Measurements from ENCODE around the gene F11. TPM values are rescaled to one million over a fixed set of nuclear protein-coding genes. Genes with fewer than 3 reads are reported as not detected.
A peak's percentile ranks its signal among the peaks of the same experiment; 100 is the strongest.
"Not testable (repeated sequence)": the region's sequence is repeated elsewhere in the genome, so short reads cannot be mapped to it uniquely, and the experiment has no call there.

The F11 gene
- polyA plus RNA-seq (2013, experiment 1 of 2; ENCODE audit: insufficient read length): not detected
- polyA plus RNA-seq (2013, experiment 2 of 2; ENCODE audit: insufficient read length): not detected

DNA sequence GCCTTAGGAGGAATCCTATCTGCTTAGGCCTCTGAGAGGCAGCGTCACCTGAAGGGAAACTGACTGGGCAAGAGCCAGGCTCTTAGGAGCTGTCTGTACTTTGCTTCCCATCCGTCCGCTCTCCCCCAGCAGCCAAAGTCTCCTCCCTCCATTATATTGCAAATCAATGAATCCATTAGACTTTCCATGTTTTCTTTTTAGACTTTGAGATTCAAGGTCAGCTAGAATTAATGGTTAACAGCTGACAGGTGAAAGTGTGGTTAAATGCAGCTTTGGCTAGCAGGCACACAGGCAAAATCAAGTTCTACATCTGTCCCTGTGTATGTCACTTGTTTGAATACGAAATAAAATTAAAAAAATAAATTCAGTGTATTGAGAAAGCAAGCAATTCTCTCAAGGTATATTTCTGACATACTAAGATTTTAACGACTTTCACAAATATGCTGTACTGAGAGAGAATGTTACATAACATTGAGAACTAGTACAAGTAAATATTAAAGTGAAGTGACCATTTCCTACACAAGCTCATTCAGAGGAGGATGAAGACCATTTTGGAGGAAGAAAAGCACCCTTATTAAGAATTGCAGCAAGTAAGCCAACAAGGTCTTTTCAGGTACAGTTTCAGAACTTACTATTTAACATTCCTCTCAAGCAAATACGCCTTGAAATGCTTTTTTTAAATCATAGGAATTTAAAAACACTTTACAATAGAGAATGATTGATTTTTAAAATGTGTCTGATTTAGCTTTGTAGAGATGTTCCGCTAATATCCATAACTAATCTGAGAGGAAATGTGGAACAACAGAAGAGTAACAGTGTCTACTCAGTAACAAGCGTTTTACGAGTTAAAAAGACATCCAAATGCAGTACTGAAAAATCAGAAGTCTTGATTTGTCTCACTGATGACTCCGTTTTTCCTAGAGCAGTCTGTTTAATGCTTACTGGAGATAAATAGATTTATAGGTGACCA is at the start of gene F11:
Gene F11 (plus strand): TSS at position 507 of the 970 bp plus-strand sequence. CDS start 948 bp downstream, outside the sequence.
- DNase-seq: no peak

DNA sequence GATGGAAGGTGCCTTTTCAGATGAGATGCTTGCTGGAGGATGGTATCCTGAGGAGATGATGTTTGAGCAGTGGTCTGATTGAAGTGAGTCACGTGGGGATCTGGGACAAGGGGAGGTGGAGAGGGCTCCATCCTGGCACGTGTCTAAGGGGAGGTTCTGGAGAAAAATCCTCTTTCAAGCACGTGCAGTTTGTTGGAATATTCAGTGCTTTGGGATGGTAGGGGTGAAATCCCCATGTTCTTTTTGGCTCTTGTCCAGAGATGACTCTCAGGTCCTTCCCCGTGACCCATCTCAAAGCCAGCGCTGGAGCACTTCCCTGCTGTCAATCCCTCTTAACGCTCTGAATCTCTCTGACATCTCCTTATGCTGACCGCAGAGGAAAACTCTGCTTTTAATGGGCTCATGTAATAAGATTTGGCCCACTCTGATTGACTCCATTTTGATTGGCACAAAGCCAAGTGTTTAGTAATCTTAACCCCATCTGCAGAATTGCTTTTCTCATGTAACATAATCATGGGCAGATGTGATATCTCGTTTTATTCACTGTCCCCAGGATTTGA is 49.4 kb upstream of the F11 start:
- DNase-seq: peak; percentile 11

DNA sequence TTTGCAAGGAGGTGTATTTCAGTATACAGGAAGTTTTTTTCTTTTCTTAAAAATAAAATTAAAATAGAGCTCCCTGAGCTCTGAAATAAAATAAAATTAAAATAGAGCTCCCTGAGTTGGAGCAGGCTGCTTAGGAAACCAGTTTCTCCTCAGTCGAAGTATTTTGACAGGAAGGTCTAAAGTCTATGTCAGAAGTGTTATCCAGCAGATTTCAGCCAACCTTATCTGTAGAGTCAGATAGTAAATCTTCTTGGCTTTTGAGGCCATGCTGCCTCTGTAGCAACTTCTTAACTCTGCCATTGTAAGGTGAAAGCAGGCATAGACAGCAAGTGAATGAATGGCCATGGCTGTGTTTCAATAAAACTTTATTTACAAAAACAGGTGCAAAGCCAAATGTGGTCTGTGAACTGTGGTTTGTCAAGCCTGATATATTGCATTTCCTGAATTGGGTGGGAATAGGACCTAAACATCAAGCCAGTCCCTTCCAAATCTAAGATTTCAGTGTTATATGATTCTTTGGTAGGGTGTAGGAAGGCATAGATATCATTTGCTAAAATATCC is 48.2 kb upstream of the F11 start:
- no peak for DNase-seq

DNA sequence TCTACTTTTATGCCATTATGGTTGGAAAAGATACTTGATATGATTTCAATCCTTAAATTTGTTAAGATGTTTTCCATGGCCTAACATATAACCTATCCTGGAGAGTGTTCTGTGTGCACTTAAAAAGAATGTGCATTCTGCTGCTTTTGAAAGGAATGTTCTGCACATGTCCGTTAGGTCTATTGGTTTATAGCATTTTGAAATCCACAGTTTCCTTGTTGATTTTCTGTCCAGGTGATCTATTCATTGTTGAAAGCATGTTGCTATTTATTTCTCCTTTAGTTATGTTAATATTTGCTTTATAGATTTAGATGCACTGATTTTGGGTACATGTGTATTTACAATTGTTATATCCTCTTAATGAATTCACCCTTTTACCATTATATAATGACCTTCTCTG is 44.4 kb upstream of the F11 start:
- DNase-seq: no peak

DNA sequence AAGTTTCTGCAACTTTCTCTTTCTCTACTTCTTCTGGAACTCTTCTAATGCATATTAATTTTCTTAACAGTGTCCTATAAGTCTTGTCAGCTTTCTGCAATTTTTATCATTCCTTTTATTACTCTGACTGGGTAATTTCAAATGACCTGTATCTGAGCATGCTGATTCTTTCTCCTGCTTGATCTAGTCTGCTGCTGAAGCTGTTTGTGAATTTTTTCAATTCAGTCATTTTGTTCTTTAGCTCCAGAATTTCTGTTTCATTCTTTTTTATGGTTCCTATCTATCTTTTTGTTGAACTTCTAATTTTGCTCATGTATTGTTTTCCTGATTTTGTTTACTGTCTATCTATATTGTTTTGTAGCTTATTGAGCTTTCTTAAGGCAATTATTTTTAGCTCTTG is 40.1 kb upstream of the F11 start:
- DNase-seq: no peak

DNA sequence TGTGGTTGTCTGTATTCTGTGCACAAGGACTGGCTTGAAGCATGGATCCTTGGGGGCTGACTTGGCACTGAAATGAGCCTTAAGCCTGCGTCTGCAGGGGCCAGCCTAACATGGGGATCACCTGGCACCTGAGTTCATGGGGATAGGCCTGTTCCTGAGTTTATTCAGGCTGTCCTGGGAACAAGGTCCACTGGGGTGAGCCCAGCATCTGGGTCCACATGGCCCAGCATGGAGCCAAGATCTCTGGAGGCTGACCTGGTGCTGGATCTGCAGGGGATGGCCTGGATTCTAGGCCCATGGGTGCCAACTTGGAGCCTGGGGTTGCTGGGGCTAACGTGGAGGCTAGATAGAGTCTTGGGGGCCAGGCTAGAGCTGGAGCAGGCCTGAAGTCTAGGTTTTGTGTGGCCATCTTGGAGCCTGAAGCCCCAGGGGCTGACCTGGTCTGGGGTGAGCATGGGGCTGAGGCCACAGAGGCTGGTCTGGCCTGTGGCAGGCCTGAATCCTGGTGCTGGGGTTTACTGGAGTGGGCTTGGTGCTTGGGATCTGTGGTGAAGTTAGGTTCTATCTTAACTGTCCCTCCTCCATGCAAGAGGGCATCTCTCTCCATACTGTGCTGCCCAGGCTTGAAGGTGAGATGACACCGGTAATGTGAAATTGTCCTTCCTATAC is 39.3 kb upstream of the F11 start:
- DNase-seq: no peak

DNA sequence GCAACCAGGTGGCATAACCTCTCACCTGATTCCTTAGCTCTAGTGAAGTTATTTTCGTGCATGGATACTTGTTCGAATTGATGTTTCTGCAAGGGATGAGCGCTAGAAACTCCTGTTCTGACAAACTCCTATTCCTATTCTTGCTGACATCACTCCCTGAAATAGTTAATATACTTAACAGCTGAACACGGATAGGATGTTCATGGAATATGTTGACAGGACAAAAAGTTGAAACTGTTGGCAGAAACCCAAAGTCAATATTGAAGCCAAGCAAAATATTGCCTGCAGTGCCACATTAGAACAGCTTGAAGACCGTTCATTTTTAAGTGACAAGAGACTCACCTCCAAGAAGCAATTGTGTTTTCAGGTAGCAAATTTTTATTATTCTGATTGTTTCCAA is 38.8 kb upstream of the F11 start, which contains the start of gene KLKB1:
Gene KLKB1 (plus strand): TSS at position 287 of the 400 bp plus-strand sequence. CDS start 689 bp downstream, outside the sequence.
- peak; percentile 16 for DNase-seq

DNA sequence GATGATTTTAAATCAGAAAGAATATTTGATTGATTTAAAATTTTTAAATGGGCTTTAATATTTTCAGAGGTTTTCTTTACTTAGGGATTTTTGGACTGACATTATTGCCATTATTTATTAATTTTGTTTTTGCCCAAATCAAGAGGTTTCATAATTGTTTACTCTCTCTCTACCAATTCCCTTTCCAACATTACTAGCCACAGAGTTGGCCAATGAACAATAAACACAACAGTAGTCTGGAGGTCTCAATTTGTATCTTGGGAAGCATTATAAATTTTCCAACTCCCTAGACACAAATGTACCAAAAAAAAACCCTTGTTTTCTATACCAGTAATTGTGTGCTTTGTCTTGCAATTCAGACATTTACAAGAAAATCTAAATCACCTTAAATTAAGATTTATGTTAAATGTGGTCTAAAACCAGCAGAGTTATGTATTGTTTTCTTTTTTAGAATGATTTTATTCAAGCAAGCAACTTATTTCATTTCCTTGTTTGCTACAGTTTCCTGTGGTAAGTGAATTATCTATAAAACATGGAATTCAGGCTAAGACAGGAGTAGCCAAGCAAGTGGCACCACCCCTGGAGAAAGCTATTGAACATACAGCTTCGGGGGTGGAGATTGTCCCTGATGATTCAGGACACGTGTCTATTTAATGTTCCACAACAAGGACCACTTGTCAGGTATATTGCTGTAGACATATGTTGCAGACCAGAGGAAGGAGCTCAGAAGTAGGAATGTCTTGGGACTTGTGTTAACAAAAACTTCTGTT is 38.1 kb upstream of the F11 start:
- DNase-seq: no peak

DNA sequence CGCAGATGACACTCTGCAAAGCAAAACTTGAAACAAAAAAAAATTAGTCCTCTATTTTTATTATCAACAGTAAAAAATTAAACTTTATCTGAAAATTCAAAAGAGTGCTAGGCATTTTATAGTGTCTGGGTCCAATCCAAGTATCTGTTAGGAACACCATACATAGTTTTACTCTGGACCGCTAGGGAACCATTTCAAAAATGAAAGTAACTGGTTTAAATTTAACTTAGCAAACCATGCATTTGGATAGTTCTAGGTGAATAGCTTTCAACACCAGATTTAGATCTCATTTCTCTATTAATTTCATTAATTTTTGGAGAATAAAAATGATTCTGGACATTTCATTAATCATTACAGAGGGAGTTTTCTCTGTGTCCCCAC is 37.5 kb upstream of the F11 start:
- no peak for DNase-seq

DNA sequence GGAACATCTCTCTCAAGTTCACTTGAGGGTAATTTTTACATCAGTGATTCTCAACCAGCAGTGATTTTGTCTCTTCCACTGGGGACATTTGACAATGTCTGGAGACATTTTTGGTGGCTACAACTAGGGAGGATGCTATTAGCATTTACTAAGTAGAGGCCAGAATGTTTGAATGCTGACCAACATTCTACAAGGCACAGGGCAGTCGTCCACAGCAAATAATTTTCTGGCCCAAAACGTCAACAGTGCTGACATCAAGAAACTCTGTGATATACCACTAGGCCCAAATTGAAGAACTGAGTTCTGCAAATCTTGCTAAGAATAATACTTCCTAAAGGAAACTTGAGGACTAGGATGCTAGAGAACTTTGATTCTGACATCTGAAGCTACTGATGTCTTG is 31.6 kb upstream of the F11 start:
- no peak for DNase-seq

DNA sequence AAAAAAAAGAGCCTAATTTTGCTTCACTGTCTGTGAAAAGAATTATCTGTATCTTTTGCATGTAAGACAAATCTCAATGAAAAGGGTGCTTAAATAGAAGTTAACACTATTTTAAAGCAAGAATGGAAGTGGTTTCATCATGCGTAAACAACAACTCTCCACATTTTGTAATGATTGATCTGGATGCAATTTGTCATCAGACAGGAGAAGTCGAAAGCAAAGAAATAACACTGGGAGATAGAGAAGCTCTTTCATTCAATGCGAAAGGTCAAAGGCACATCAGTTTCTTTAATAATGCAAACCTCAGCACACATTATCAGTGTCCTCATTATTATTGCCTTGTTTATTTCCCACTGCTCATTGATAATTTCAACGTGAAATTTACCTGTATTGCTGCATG is 29.9 kb upstream of the F11 start:
- DNase-seq: no peak

DNA sequence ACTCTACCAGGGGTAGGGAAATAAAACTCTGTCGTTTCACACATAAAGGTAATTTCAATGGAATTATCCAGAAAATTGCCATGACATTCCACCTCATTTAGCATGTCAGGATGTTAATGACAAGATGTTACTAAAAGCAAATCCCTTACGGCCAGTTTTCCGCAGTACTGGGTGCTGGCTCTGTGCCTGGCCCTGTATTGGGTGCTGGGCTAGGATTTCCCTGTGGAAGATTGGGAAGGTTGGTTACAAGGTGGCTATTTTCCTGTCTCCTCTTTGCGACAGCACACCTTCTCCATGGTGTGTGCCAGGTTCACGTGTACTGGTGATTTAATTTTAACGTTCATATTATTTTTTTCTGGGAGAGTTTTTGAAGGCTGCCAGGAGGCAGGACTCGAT is 25.5 kb upstream of the F11 start:
- DNase-seq: no peak

DNA sequence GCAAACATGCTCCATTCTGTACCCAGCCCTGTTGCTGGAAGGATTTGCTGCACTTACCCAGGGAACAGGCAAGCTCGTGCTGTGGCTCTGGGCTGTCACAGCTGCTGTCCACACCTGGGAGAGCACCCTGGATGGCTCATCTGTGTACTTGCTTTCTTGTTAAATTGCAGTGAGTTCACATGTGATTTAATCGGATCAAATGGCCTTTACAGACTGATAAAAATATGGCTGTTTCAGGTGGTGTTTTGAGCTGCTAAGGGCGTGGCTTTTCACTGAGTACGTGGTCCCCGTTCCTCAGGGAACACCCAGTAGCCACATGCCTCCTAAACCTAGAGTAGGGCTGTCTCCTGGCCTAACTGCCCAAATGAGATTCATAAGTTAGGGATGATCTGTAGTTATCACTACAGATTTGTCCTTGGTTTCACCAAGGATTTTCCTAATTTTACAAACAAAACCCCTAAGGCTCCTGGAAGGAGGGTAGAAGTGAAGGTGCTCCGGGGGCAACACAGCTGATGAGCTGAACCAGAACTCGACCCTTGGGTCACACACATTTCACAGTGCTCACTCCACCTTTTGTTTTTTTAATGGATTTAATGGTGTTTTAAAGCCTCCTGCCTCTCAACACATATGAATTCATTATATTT is 25.0 kb upstream of the F11 start:
- no peak for DNase-seq

DNA sequence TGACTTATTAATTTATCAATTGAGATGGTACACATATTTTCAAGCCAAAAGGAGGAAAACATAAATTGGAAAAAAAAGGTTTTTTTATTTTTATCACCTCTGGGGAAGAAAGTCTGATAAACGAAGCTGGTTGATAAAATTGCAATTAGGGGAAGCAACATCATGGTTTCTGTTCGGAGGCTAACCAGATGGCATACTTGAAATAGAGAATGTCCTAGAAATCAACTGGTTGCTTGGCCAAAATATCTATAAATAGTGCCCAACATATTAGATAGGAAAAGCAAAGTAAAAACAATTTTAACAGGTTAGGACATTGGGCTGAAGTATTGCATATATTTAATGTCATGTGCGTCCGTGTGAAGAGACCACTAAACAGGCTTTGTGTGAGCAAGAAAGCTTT is 24.4 kb upstream of the F11 start:
- no peak for DNase-seq

DNA sequence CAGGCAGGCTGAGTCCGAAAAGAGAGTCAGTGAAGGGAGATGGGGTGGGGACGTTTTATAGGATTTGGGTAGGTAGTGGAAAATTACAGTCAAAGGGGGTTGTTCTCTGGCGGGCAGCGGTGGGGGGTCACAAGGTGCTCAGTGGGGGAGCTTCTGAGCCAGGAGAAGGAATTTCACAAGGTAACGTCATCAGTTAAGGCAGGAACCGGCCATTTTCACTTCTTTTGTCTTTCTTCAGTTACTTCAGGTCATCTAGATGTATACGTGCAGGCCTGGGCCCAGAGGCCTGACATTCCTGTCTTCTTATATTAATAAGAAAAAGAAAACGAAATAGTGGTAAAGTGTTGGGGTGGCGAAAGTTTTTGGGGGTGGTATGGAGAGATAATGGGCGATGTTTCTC is 24.0 kb upstream of the F11 start:
- DNase-seq: not testable (repeated sequence)

DNA sequence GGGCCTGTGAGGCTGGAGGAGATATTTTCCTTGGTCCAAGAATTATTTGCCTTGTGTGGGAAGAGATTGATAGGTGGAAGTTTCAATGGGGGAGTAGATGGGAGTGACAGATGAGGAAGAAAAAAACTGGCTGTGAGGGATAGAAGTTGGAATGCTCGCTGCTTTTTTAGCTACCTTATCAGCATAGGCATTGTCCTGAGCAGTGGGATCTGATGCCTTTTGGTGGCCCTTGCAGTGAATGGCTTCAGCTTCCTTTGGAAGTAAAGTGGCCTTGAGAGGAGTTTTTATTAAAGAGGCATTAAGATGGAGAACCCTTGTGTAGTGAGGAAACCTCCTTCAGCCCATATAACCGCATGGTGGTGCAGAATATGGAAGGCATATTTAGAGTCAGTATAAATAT is 22.7 kb upstream of the F11 start:
- DNase-seq: no peak

DNA sequence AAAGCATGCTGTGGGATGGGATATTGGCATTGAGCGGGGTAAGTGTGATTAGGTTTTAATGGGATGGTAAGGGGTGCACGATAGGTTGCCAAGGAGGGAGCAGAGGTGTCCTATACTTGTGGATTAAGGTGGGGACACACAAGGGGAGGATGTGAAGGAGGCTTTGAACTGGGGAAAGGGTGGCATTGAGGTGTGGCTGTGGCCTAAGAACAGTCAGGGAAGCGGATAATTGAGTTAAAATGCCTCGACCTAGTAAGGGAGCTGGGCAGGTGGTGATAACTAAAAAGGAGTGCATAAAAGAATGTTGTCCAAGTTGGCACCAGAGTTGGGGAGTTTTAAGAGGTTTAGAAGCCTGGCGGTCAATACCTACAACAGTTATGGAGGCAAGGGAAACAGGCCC is 21.2 kb upstream of the F11 start:
- no peak for DNase-seq

DNA sequence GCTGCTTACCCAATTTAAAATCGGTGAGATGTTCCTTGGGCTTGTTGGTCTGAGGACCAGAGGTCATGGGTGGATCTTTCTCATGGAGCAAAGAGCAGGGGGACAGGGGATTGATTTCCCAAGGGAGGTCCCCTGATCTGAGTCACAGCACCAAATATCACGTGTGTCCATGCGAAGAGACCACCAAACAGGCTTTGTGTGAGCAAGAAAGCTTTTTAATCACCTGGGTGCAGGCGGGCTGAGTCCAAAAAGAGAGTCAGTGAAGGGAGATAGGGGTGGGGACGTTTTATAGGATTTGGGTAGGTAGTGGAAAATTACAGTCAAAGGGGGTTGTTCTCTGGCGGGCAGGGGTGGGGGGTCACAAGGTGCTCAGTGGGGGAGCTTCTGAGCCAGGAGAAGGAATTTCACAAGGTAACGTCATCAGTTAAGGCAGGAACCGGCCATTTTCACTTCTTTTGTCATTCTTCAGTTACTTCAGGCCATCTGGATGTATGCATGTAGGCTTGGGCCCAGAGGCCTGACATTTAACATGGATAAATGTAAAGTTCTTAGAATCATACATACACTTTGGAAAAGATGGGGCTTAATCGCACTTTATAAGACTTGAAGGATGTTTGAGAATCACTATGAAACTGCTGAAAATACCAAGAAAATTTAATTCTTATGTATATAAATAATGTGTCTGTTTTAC is 18.8 kb upstream of the F11 start:
- not testable (repeated sequence) for DNase-seq

DNA sequence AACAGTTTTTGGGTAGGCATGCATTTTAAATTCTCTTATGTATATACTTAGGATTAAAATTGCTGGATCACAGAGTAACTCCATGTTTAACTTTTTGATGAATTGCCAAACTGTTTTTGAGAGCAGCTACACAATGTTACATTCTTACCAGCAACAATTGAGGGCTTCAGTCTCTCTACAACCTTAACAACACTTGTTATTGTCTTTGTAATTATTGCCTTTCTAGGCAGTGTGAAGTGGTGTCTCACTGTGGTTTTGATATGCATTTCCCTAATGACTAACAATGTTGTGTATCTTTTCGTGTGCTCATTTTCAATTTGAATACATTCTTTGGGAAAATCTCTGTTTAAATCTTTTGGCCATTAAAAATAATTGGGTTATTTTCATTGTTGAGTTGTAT is 17.3 kb upstream of the F11 start:
- no peak for DNase-seq

DNA sequence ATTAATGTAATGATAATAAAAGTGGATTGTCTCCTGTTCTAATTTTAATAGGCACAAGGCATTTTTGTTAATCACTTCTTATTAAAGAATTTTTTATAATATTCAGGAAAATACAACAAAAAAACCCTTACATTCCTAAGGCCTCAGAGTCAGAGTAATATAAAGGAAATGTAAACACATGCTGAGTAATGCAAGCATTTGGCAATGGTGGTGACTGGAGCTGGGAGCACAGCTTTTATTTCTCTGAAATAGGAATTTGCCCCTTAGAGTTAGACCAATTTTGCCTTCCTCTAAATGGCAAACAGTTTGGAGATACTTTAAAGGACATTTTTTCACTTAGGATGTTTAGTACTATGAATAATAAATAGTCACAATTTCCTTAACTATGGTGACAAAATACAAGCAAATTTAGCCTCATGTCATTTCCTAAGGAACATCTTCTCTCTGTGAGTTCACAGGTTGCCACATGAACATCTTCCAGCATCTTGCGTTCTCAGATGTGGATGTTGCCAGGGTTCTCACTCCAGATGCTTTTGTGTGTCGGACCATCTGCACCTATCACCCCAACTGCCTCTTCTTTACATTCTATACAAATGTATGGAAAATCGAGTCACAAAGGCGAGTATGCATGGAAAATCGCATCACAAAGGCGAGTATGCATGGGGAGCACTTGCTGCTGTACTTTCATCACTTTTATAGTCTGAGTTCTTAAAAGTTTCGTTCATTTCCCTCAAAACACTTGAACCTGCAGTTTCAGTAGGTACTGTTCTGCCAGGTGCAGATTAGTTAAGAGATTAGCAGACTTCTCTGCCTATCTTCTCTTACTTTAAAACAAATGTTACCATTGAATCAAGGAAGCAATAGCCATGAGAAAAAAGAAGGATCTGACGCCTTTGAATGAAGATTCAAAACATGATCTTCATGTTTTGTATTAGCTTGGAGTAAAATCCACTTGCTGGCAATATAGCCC is 15.9 kb upstream of the F11 start:
- peak; percentile 46 for DNase-seq
